Stimulated activated CD4-positive, alpha-beta T cell treated with anti-CD3 and anti-CD28 coated beads, Interleukin-12 subunit alpha, Interleukin-12 subunit beta, amount 100 ng/mL, for 24 hours (primary cell): ENCODE results near the gene CELF1.
"Not testable (repeated sequence)": the region's sequence is repeated elsewhere in the genome, so short reads cannot be mapped to it uniquely, and the experiment has no call there.

Source experiments
- DNase-seq, 2 experiments: peaks; one replicate each; pipeline ENCODE4 v3.0.0-alpha.2; 2020; ENCODE audit warnings: low read depth in 2 of 2

Gene CELF1

GRCh38 chr11:47538741-47539565 is 14.0 kb downstream of the CELF1 start:
- no peak for DNase-seq

- DNase-seq = no peak
Observed at GRCh38 chr11:47536915-47537314, 16.0 kb downstream of the CELF1 start.

- DNase-seq = no peak
Observed at GRCh38 chr11:47534704-47535251, 18.2 kb downstream of the CELF1 start.

GRCh38 chr11:47533690-47534151 is 19.2 kb downstream of the CELF1 start:
- DNase-seq = no peak

- DNase-seq = no peak
Observed at GRCh38 chr11:47532597-47533213, 20.2 kb downstream of the CELF1 start.

- no peak for DNase-seq
Observed at GRCh38 chr11:47531666-47532065, 21.3 kb downstream of the CELF1 start.

GRCh38 chr11:47530721-47531120 is 22.2 kb downstream of the CELF1 start:
- not testable (repeated sequence) for DNase-seq

- no peak for DNase-seq
Observed at GRCh38 chr11:47529951-47530350, 23.0 kb downstream of the CELF1 start.

- DNase-seq = no peak
Observed at GRCh38 chr11:47527186-47527585, 25.7 kb downstream of the CELF1 start.

- not testable (repeated sequence) for DNase-seq
Observed at GRCh38 chr11:47526032-47526431, 26.9 kb downstream of the CELF1 start.

GRCh38 chr11:47524291-47524874 is 28.5 kb downstream of the CELF1 start:
- DNase-seq = no peak

GRCh38 chr11:47523490-47524225 is 29.3 kb downstream of the CELF1 start:
- no peak for DNase-seq

- DNase-seq = no peak
Observed at GRCh38 chr11:47518212-47518964, 34.5 kb downstream of the CELF1 start.

- no peak for DNase-seq
Observed at GRCh38 chr11:47516984-47517853, 35.7 kb downstream of the CELF1 start.

- no peak for DNase-seq
Observed at GRCh38 chr11:47516155-47516554, 36.8 kb downstream of the CELF1 start.

GRCh38 chr11:47514825-47515647 is 37.9 kb downstream of the CELF1 start:
- DNase-seq = peak; percentile 17 to 33

- no peak for DNase-seq
Observed at GRCh38 chr11:47512701-47513100, 40.2 kb downstream of the CELF1 start.

- DNase-seq = no peak
Observed at GRCh38 chr11:47511917-47512316, 41.0 kb downstream of the CELF1 start.

GRCh38 chr11:47510209-47510608 is 42.7 kb downstream of the CELF1 start:
- no peak for DNase-seq
